A549 (cell line): ENCODE results near the gene GFRAL. TPM values are rescaled to one million over a fixed set of nuclear protein-coding genes. Genes with fewer than 3 reads are reported as not detected.

Experiments used
- ATAC-seq, 2 experiments: fragments of 200-7000 bp in 1 of 2; fragments of >200 bp in 1 of 2; cut with Nextera tagmentation in 1 of 2; cut with Tn5 transposase in 1 of 2; 3 replicates each; pipeline versions ENCODE4 v1.8.0 to v1.9.1; 2018 to 2020; ENCODE audit warnings: mild to moderate bottlenecking in 1 of 2, moderate library complexity in 1 of 2
- CTCF ChIA-PET: fragments of 300-600 bp; sonication (Branson Sonifier 250); formaldehyde crosslinking; extraction: SDS; loops from one replicate; lab custom pipeline; 2021; ENCODE audit warnings: antibody characterized with exemption, inconsistent platforms; lab: Yijun Ruan, JAX
- POLR2A ChIA-PET: fragments of 350-600 bp; formaldehyde crosslinking; extraction: SDS; loops from one replicate; lab custom pipeline; 2021; ENCODE audit warnings: antibody characterized with exemption, inconsistent platforms; lab: Yijun Ruan, JAX
- DNase-seq, 2 experiments: peaks; one replicate each; pipeline versions ENCODE4 v3.0.0 to v3.0.0-alpha.2; 2011 to 2016; ENCODE audit warnings: low read depth in 1 of 2, low spot score in 1 of 2
- FAIRE-seq: peaks from 2 replicates; lab custom pipeline; 2011; peaks lifted over from hg19 to GRCh38; lab: Jason Lieb, UNC
- H3K27ac ChIP-seq, 2 experiments: fragments of >200 bp; sonication (Bioruptor Twin); formaldehyde crosslinking; 3 replicates each; pipeline ENCODE4 v1.5.1; 2016 to 2017
- H3K4me1 ChIP-seq: fragments of >200 bp; sonication (Bioruptor Twin); formaldehyde crosslinking; 3 replicates; pipeline ENCODE4 v1.6.1; 2016
- H3K4me2 ChIP-seq: fragments of >200 bp; sonication (Bioruptor Twin); formaldehyde crosslinking; 3 replicates; pipeline ENCODE4 v1.6.1; 2016
- H3K4me3 ChIP-seq: fragments of >200 bp; sonication (Bioruptor Twin); formaldehyde crosslinking; 3 replicates; pipeline ENCODE4 v1.5.1; 2016
- H3K9me3 ChIP-seq: fragments of >200 bp; sonication (Bioruptor Twin); formaldehyde crosslinking; 3 replicates; pipeline ENCODE4 v1.6.1; 2016
- BHLHE40 ChIP-seq: IDR thresholded peaks from 2 replicates; pipeline ENCODE4 v1.6.1; 2012; ENCODE audit warnings: low read depth, low read length, inconsistent platforms
- CEBPB ChIP-seq, 2 experiments: fragments of >200 bp in 1 of 2; sonication (Bioruptor Twin) in 1 of 2; formaldehyde crosslinking in 1 of 2; IDR thresholded peaks; 2 replicates each; pipeline ENCODE4 v1.6.1; 2012 to 2016
- EHMT2 ChIP-seq: fragments of 200-600 bp; sonication (generic); IDR thresholded peaks from 2 replicates; pipeline ENCODE4 v1.6.1; 2016; ENCODE audit warnings: antibody characterized with exemption, low read depth, mild to moderate bottlenecking, moderate library complexity
- FOSB ChIP-seq: fragments of 250-450 bp; sonication (Bioruptor Pico); IDR thresholded peaks from 2 replicates; pipeline ENCODE4 v1.5.0; 2020; ENCODE audit warnings: mild to moderate bottlenecking, moderate library complexity
- FOXS1 ChIP-seq: fragments of 250-450 bp; sonication (Bioruptor Pico); IDR thresholded peaks from 2 replicates; pipeline ENCODE4 v1.5.0; 2020; ENCODE audit warnings: mild to moderate bottlenecking, moderate library complexity
- HDAC2 ChIP-seq: fragments of 200-600 bp; sonication (generic); IDR thresholded peaks from 2 replicates; pipeline ENCODE4 v1.6.1; 2016
- HOXA7 ChIP-seq: fragments of 250-450 bp; sonication (Bioruptor Pico); IDR thresholded peaks from 2 replicates; pipeline ENCODE4 v1.5.0; 2020; ENCODE audit warnings: mild to moderate bottlenecking, moderate library complexity
- HOXB13 ChIP-seq: fragments of 250-450 bp; sonication (Bioruptor Pico); IDR thresholded peaks from 2 replicates; pipeline ENCODE4 v1.5.0; 2020; ENCODE audit warnings: low read depth, mild to moderate bottlenecking, moderate library complexity
- JUN ChIP-seq, 2 experiments: fragments of >200 bp; sonication (Bioruptor Twin); formaldehyde crosslinking; IDR thresholded peaks; 2 replicates in 1 of 2; 3 replicates in 1 of 2; pipeline ENCODE4 v1.6.1; 2016 to 2017
- JUNB ChIP-seq: fragments of >200 bp; sonication (Bioruptor Twin); formaldehyde crosslinking; IDR thresholded peaks from 2 replicates; pipeline ENCODE4 v1.6.1; 2016
- KDM1A ChIP-seq: fragments of 200-600 bp; sonication (generic); IDR thresholded peaks from 2 replicates; pipeline ENCODE4 v1.6.1; 2016; ENCODE audit warnings: low read depth, mild to moderate bottlenecking
- KDM5A ChIP-seq: fragments of 200-600 bp; sonication (generic); IDR thresholded peaks from 2 replicates; pipeline ENCODE4 v1.6.1; 2016; ENCODE audit warnings: antibody characterized with exemption, mild to moderate bottlenecking
- MAFK ChIP-seq: fragments of 450-650 bp; IDR thresholded peaks from 2 replicates; pipeline ENCODE4 v1.6.1; 2014; ENCODE audit not compliant: partially characterized antibody
- NFE2L2 ChIP-seq: fragments of 150-350 bp; conservative IDR thresholded peaks from 2 replicates; pipeline ENCODE4 v1.6.1; 2014; ENCODE audit warnings: low read length
- POLR2AphosphoS2 ChIP-seq: conservative IDR thresholded peaks from 2 replicates; pipeline ENCODE4 v1.6.1; 2012; ENCODE audit warnings: low read length, improper control_type of control experiment, inconsistent platforms
- RAD21 ChIP-seq, 2 experiments: fragments of >200 bp in 1 of 2; sonication (Bioruptor Twin) in 1 of 2; formaldehyde crosslinking in 1 of 2; IDR thresholded peaks in 1 of 2; conservative IDR thresholded peaks in 1 of 2; 2 replicates in 1 of 2; 3 replicates in 1 of 2; pipeline ENCODE4 v1.6.1; 2012 to 2018; ENCODE audit warnings: inconsistent platforms in 1 of 2
- RCOR1 ChIP-seq: fragments of 150-350 bp; IDR thresholded peaks from 2 replicates; pipeline ENCODE4 v1.6.1; 2014; ENCODE audit warnings: antibody characterized with exemption, low read length, low read depth
- TFCP2L1 ChIP-seq: fragments of 250-450 bp; sonication (Bioruptor Pico); IDR thresholded peaks from 2 replicates; pipeline ENCODE4 v1.5.0; 2021; ENCODE audit warnings: mild to moderate bottlenecking
- WGBS: methylation state at CpG from one replicate; pipeline ENCODE4 v1.1.6; 2017; ENCODE audit errors: missing lambda C conversion rate; 5-methylcytosine and 5-hydroxymethylcytosine counted together
- polyA plus RNA-seq, 4 experiments: library from polyadenylated mRNA; depleted of rRNA in 3 of 4; stranded (reverse); fragments of >200 nt; fragmentation: RNase III in 1 of 4; extraction: RNeasy Plus Mini Kit Qiagen cat#74134 plus additional on column Dnase treatment in 1 of 4; gene quantifications; 2 replicates in 3 of 4; 3 replicates in 1 of 4; pipeline ENCODE4 v1.2.3, GENCODE V29; 2011 to 2017
- TF ChIP-seq, protein P1 (sequence below): fragments of 250-450 bp; sonication (Bioruptor Pico); IDR thresholded peaks from 2 replicates; pipeline ENCODE4 v1.5.0; 2020; ENCODE audit warnings: low read depth, mild to moderate bottlenecking, moderate library complexity
- TF ChIP-seq, protein P2 (sequence below): fragments of 150-350 bp; IDR thresholded peaks from 2 replicates; pipeline ENCODE4 v1.6.1; 2014; ENCODE audit warnings: low read depth, mild to moderate bottlenecking, low read length
- TF ChIP-seq, protein P3 (sequence below): fragments of 200-600 bp; sonication (generic); IDR thresholded peaks from 2 replicates; pipeline ENCODE4 v1.6.1; 2016; ENCODE audit warnings: antibody characterized with exemption, mild to moderate bottlenecking, moderate library complexity
- TF ChIP-seq, protein P4 (sequence below): IDR thresholded peaks from 2 replicates; pipeline ENCODE4 v1.6.1; 2012
- TF ChIP-seq, protein P5 (sequence below): fragments of 250-450 bp; sonication (Bioruptor Pico); IDR thresholded peaks from 2 replicates; pipeline ENCODE4 v1.5.0; 2021; ENCODE audit warnings: mild to moderate bottlenecking, moderate library complexity, borderline replicate concordance

Gene GFRAL
- polyA plus RNA-seq, 2 of the 4 experiments (the other 2 are of a cell fraction) = not detected

DNA sequence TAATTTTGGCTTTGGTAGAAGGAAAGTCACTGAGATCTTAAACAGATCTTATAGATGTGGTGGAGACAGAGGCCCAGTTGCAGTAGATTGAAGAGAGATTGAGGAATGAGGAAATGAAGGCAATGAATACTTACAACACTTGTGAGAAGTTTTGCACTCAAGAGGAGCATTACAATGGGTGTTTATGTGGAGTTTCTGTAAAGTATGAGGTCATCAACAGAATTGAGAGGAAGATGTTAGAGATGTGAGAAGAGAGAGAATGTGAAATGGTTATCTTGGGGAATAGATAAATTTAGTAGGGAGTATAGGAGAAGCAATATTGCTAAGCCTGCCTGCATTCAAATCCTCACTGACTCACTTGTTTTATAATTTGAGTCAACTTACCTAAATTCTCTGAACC is 83.4 kb downstream of the GFRAL start:
- no peak overlapping the region for H3K4me2 ChIP-seq
- TF ChIP-seq FOXS1 (CRISPR knock-in tag) (no peak), BHLHE40 (no peak), HOXB13 (CRISPR knock-in tag) (no peak), JUNB (no peak), HOXA7 (CRISPR knock-in tag) (no peak), KDM1A (no peak), POLR2AphosphoS2 (no peak), JUN (IDR thresholded peaks at IDR 0.05) (no peak), HDAC2 (no peak), RAD21 (conservative IDR thresholded peaks at IDR 0.05 in 1 of 2, IDR thresholded peaks at IDR 0.05 in 1 of 2) (no peak), EHMT2 (no peak), MAFK (no peak), NFE2L2 (no peak)
- TF ChIP-seq, protein P1, sequence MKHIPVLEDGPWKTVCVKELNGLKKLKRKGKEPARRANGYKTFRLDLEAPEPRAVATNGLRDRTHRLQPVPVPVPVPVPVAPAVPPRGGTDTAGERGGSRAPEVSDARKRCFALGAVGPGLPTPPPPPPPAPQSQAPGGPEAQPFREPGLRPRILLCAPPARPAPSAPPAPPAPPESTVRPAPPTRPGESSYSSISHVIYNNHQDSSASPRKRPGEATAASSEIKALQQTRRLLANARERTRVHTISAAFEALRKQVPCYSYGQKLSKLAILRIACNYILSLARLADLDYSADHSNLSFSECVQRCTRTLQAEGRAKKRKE (CRISPR knock-in tag) = no peak
- TF ChIP-seq, protein P2, sequence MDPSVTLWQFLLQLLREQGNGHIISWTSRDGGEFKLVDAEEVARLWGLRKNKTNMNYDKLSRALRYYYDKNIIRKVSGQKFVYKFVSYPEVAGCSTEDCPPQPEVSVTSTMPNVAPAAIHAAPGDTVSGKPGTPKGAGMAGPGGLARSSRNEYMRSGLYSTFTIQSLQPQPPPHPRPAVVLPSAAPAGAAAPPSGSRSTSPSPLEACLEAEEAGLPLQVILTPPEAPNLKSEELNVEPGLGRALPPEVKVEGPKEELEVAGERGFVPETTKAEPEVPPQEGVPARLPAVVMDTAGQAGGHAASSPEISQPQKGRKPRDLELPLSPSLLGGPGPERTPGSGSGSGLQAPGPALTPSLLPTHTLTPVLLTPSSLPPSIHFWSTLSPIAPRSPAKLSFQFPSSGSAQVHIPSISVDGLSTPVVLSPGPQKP = no peak
- no peak overlapping the region for H3K4me3 ChIP-seq
- DNase-seq = no peak
- ChIA-PET CTCF (no interaction called here), POLR2A (no interaction called here)
- H3K27ac ChIP-seq = no peak overlapping the region
- H3K4me1 ChIP-seq = no peaks in the 10 kb centered on the region
- H3K9me3 ChIP-seq = no peaks in the 10 kb centered on the region
- no peak for FAIRE-seq
- ATAC-seq = no peak

DNA sequence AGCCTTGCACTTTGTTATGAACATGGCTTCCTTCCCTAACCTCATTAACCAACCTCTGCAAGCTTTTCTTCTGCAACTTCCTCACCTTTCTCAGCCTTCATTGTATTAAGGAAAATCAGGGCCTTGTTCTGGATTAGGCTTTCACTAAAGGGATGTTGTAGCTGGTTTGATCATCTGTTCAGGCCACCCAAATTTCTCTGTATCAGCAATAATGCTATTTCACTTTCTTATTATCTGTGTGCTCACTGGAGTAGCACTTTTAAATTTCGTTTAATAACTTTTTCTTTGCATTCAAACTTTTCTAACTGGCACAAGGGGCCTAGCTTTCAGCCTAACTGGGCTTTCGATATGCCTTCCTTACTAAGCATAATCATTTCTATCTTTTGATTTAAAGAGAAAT is 96.7 kb downstream of the GFRAL start:
- no peak for DNase-seq
- H3K27ac ChIP-seq = no peak overlapping the region
- no peaks in the 10 kb centered on the region for H3K9me3 ChIP-seq
- TF ChIP-seq MAFK (peak; percentile 42), KDM5A (no peak)
- H3K4me2 ChIP-seq = no peak overlapping the region
- POLR2A ChIA-PET = no interaction called here
- ATAC-seq = no peak
- 40% methylated on average over 2 of the region's 2 CpGs for WGBS
- CTCF ChIA-PET = no interaction called here
- no peak overlapping the region for H3K4me3 ChIP-seq
- no peaks in the 10 kb centered on the region for H3K4me1 ChIP-seq
- no peak for FAIRE-seq

DNA sequence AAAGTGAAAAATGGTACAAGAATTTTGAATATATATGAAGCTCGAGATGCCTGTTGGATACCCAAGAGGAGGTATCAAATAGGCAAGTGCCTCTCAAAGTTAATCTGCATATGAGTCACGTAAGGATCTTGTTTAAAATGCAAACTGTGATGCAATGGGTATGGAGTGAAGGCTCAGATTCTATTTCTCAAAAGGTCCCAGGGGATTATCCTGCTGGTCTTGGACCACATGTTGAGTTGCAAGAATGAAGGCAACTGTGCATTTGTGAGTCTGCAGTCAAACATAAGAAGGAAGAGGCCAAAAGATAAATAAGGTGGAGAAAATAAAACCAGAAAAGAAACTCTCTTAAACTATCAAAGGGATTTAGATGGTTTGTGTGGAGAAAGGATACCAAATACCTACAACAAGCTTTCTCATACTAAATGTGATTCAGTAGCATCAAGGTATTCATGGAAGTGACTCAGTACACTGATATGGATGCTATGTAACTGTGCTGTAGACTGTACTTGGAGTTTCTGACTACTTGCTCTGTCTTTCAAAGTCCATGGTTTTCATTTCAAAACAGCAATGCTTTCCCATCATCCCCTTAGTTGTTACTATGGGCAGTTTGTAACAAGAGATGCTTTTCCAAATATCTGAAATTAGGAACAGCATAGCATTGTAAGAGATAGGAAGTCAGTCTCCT is 106.3 kb downstream of the GFRAL start:
- Histone ChIP-seq H3K4me3 (no peak overlapping the region), H3K27ac (no peak overlapping the region), H3K4me2 (no peak overlapping the region), H3K4me1 (no peaks in the 10 kb centered on the region), H3K9me3 (no peaks in the 10 kb centered on the region)
- POLR2A ChIA-PET = no interaction called here
- no peak for TF ChIP-seq RCOR1
- ATAC-seq = no peak
- CTCF ChIA-PET = interaction anchor here (0.9 kb wide), 1 partner anchor 12 kb away, joined by 3 read pairs; no protein-coding TSS in a partner anchor
- WGBS = 19% methylated on average over 2 of the region's 2 CpGs
- no peak for FAIRE-seq
- DNase-seq = no peak

DNA sequence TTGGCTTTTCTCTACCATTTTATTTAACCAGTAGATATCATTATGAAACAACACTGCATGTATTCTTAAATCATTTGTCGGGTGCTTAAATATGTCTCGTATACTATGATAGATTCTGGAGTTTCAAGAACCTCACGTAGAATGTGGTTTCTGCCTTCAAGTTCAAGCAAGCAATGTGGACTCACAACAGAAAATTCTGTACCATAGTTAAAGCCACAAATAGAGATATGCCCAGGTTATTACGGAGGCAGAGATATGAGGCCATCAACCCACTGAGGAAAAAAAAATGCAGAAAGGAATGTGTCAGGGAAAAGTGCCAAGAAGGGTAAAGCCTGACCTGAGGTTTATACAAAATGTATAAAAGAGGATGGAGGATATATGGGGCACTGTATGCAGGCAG is 109.9 kb downstream of the GFRAL start:
- no peak overlapping the region for H3K4me2 ChIP-seq
- ATAC-seq = no peak
- no peaks in the 10 kb centered on the region for H3K9me3 ChIP-seq
- CTCF ChIA-PET = interaction anchor here (0.6 kb wide), 1 partner anchor 23 kb away, joined by 3 read pairs; no protein-coding TSS in a partner anchor
- POLR2A ChIA-PET = no interaction called here
- H3K4me1 ChIP-seq = no peaks in the 10 kb centered on the region
- WGBS = 42% methylated on average over 4 of the region's 4 CpGs
- no peak for DNase-seq
- H3K4me3 ChIP-seq = no peak overlapping the region
- no peak overlapping the region for H3K27ac ChIP-seq
- no peak for FAIRE-seq
- TF ChIP-seq TFCP2L1 (no peak), FOSB (CRISPR knock-in tag) (no peak), BHLHE40 (no peak), CEBPB (IDR thresholded peaks at IDR 0.05) (no peak)
- TF ChIP-seq, protein P3, sequence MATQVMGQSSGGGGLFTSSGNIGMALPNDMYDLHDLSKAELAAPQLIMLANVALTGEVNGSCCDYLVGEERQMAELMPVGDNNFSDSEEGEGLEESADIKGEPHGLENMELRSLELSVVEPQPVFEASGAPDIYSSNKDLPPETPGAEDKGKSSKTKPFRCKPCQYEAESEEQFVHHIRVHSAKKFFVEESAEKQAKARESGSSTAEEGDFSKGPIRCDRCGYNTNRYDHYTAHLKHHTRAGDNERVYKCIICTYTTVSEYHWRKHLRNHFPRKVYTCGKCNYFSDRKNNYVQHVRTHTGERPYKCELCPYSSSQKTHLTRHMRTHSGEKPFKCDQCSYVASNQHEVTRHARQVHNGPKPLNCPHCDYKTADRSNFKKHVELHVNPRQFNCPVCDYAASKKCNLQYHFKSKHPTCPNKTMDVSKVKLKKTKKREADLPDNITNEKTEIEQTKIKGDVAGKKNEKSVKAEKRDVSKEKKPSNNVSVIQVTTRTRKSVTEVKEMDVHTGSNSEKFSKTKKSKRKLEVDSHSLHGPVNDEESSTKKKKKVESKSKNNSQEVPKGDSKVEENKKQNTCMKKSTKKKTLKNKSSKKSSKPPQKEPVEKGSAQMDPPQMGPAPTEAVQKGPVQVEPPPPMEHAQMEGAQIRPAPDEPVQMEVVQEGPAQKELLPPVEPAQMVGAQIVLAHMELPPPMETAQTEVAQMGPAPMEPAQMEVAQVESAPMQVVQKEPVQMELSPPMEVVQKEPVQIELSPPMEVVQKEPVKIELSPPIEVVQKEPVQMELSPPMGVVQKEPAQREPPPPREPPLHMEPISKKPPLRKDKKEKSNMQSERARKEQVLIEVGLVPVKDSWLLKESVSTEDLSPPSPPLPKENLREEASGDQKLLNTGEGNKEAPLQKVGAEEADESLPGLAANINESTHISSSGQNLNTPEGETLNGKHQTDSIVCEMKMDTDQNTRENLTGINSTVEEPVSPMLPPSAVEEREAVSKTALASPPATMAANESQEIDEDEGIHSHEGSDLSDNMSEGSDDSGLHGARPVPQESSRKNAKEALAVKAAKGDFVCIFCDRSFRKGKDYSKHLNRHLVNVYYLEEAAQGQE = no peak
- TF ChIP-seq, protein P4, sequence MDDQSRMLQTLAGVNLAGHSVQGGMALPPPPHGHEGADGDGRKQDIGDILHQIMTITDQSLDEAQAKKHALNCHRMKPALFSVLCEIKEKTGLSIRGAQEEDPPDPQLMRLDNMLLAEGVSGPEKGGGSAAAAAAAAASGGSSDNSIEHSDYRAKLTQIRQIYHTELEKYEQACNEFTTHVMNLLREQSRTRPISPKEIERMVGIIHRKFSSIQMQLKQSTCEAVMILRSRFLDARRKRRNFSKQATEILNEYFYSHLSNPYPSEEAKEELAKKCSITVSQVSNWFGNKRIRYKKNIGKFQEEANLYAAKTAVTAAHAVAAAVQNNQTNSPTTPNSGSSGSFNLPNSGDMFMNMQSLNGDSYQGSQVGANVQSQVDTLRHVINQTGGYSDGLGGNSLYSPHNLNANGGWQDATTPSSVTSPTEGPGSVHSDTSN = no peak
- TF ChIP-seq, protein P5, sequence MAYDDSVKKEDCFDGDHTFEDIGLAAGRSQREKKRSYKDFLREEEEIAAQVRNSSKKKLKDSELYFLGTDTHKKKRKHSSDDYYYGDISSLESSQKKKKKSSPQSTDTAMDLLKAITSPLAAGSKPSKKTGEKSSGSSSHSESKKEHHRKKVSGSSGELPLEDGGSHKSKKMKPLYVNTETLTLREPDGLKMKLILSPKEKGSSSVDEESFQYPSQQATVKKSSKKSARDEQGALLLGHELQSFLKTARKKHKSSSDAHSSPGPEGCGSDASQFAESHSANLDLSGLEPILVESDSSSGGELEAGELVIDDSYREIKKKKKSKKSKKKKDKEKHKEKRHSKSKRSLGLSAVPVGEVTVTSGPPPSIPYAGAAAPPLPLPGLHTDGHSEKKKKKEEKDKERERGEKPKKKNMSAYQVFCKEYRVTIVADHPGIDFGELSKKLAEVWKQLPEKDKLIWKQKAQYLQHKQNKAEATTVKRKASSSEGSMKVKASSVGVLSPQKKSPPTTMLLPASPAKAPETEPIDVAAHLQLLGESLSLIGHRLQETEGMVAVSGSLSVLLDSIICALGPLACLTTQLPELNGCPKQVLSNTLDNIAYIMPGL = no peak
